GM12891 (cell line): ENCODE data around the gene UBE2U.
"Not testable (repeated sequence)": the region's sequence is repeated elsewhere in the genome, so short reads cannot be mapped to it uniquely, and the experiment has no call there.

Source experiments
- DNase-seq: peaks from one replicate; pipeline ENCODE4 v3.0.0; 2011; ENCODE audit warnings: low spot score; ENCODE audit not compliant: insufficient read length
- FAIRE-seq: peaks from 2 replicates; lab custom pipeline; 2011; peaks lifted over from hg19 to GRCh38; lab: Jason Lieb, UNC
- PAX5 ChIP-seq: IDR thresholded peaks from 2 replicates; pipeline ENCODE4 v1.6.1; 2011; ENCODE audit warnings: low read length, moderate library complexity, mild to moderate bottlenecking; ENCODE audit not compliant: insufficient read depth, severe bottlenecking
- POLR2A ChIP-seq: IDR thresholded peaks from 2 replicates; pipeline ENCODE4 v1.6.1; 2011; ENCODE audit warnings: low read depth, low read length, control low read depth
- POLR2AphosphoS5 ChIP-seq: IDR thresholded peaks from 2 replicates; pipeline ENCODE4 v1.6.1; 2011; ENCODE audit warnings: low read depth, low read length, control low read depth
- POU2F2 ChIP-seq: IDR thresholded peaks from 2 replicates; pipeline ENCODE4 v1.6.1; 2011; ENCODE audit warnings: low read depth, mild to moderate bottlenecking, control low read depth, low read length, moderate library complexity
- SPI1 ChIP-seq: IDR thresholded peaks from 2 replicates; pipeline ENCODE4 v1.6.1; 2011; ENCODE audit warnings: low read depth, low read length, control low read depth
- TAF1 ChIP-seq: IDR thresholded peaks from 2 replicates; pipeline ENCODE4 v1.6.1; 2011; ENCODE audit warnings: low read depth, low read length, control low read depth

UBE2U gene

DNA sequence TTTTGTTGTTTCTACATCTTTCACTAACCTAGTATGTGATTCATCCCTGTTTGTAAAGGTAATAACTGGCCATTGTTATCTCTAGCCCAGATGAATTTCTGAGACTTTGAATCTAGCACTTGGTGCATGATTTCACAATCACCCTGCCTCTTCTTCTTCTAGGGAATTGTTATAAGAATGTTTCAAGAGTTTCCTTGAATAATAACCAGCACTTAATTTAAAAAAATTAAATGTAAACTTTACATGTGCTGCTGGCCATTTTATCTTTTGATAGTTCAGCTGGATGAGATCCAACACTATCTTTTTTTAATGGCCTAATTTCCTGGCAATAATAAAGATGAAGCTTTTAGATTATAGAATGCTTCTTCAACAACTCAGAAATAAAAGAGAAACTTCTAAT is 31.8 kb downstream of the UBE2U start:
- no peak for TF ChIP-seq PAX5
- TF ChIP-seq SPI1, result no peak
- no peak for TF ChIP-seq POLR2AphosphoS5
- TF ChIP-seq POLR2A, result no peak
- no peak for TF ChIP-seq TAF1
- no peak for TF ChIP-seq POU2F2
- DNase-seq, result no peak

GRCh38 chr1:64235910-64236309 is 32.5 kb downstream of the UBE2U start:
- no peak for FAIRE-seq

More for the DNA sequence above, 31.8 kb downstream of the UBE2U start:
- FAIRE-seq, result no peak

GRCh38 chr1:64236541-64236954 is 33.1 kb downstream of the UBE2U start:
- TF ChIP-seq POLR2AphosphoS5 (no peak), POU2F2 (no peak), TAF1 (no peak), SPI1 (no peak), POLR2A (no peak), PAX5 (no peak)
- FAIRE-seq (no peak), DNase-seq (no peak)

More at GRCh38 chr1:64235910-64236309, 32.5 kb downstream of the UBE2U start:
- TF ChIP-seq POLR2A, result no peak
- TF ChIP-seq TAF1, result no peak
- TF ChIP-seq POU2F2, result no peak
- TF ChIP-seq PAX5, result no peak
- TF ChIP-seq POLR2AphosphoS5, result no peak
- TF ChIP-seq SPI1, result no peak
- DNase-seq, result no peak

GRCh38 chr1:64239519-64239918 is 36.1 kb downstream of the UBE2U start:
- not testable (repeated sequence) for DNase-seq, FAIRE-seq

GRCh38 chr1:64240206-64240605 is 36.8 kb downstream of the UBE2U start:
- no peak for FAIRE-seq
- TF ChIP-seq PAX5 (no peak), SPI1 (no peak), POLR2A (no peak), POU2F2 (no peak), TAF1 (no peak), POLR2AphosphoS5 (no peak)
- no peak for DNase-seq

- no peak for FAIRE-seq
These were observed 37.6 kb downstream of the UBE2U start for GRCh38 chr1:64241069-64241468.

GRCh38 chr1:64242895-64243756 is 39.7 kb downstream of the UBE2U start:
- DNase-seq (no peak), FAIRE-seq (peak; percentile 16)
- no peak for TF ChIP-seq PAX5
- 0 out of 2 replicates have a peak, but pooled peaks have one; percentile 23 for TF ChIP-seq SPI1
- no peak for TF ChIP-seq TAF1
- no peak for TF ChIP-seq POU2F2

More at GRCh38 chr1:64241069-64241468, 37.6 kb downstream of the UBE2U start:
- TF ChIP-seq PAX5 (no peak), TAF1 (no peak), POLR2AphosphoS5 (no peak), POU2F2 (no peak), POLR2A (no peak), SPI1 (no peak)
- no peak for DNase-seq

DNA sequence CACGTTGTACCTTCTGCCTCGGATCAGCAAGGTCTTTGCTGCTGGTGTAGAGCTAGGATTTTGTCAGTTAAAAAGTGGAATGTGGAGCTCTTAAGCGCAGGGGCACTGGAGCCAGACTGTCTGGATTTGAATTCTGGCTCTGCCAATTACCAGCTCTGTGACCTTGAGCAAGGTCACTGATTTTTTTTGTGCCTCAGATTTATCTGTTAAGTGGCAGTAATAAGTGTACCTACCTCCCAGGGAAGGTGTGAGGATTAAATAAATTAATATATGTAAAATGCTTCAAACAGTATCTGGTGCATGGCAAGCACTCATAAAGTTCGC is 40.3 kb downstream of the UBE2U start:
- no peak for DNase-seq
- no peak for TF ChIP-seq POLR2AphosphoS5
- FAIRE-seq, result no peak

DNA sequence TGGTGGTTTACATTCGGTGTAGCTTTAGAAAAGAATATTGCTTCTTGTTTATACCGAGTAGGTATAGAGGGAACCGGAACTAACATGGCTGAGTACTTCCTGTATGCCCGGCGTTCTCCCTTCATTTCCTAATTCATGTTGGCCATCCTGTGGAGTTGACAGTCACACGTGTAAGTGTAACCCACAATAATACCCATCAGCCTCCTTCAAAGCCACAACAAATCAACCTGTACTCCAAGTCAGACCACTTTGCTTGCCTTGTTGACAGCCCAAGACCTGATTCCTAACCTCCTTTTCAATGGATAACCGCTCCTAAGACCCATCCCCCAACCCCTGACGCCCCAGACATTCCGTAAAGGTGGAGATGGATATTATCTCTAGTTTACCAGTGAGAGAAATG is 42.1 kb downstream of the UBE2U start:
- TF ChIP-seq PAX5, result no peak
- TF ChIP-seq SPI1, result no peak
- no peak for TF ChIP-seq TAF1
- no peak for TF ChIP-seq POLR2AphosphoS5
- TF ChIP-seq POU2F2, result no peak
- TF ChIP-seq POLR2A, result no peak
- DNase-seq (no peak), FAIRE-seq (peak; percentile 73)

GRCh38 chr1:64246294-64246917 is 43.0 kb downstream of the UBE2U start:
- no peak for DNase-seq
- FAIRE-seq, result peak; percentile 59

More at GRCh38 chr1:64246294-64246917, 43.0 kb downstream of the UBE2U start:
- no peak for TF ChIP-seq PAX5
- no peak for TF ChIP-seq TAF1
- no peak for TF ChIP-seq POLR2A
- no peak for TF ChIP-seq POLR2AphosphoS5
- TF ChIP-seq POU2F2, result no peak
- TF ChIP-seq SPI1, result no peak
